Fibroblast of lung (primary cell): ENCODE results near the gene SLC12A4. TPM values are rescaled to one million over a fixed set of nuclear protein-coding genes. Genes with fewer than 3 reads are reported as not detected.
"Not testable (repeated sequence)": the region's sequence is repeated elsewhere in the genome, so short reads cannot be mapped to it uniquely, and the experiment has no call there.

Experiments
- DNase-seq, 2 donors: peaks; one replicate each; pipeline versions ENCODE4 v3.0.0 to v3.0.0-alpha.2; 2010; ENCODE audit warnings: low read depth in 2 of 2
- H2AFZ ChIP-seq: 2 replicates; pipeline ENCODE4 v1.5.1; 2012; ENCODE audit warnings: low read length, control low read depth, inconsistent platforms
- H3K27ac ChIP-seq: 2 replicates; pipeline ENCODE4 v1.5.1; 2011; ENCODE audit warnings: low read length, control low read depth; ENCODE audit not compliant: insufficient read depth
- H3K27me3 ChIP-seq: 2 replicates; pipeline ENCODE4 v1.5.1; 2011; ENCODE audit warnings: mild to moderate bottlenecking, low read length; ENCODE audit not compliant: control insufficient read depth, insufficient read depth
- H3K36me3 ChIP-seq: 2 replicates; pipeline ENCODE4 v1.5.1; 2011; ENCODE audit warnings: low read length; ENCODE audit not compliant: control insufficient read depth, insufficient read depth
- H3K4me1 ChIP-seq: 2 replicates; pipeline ENCODE4 v1.5.1; 2011; ENCODE audit warnings: low read length; ENCODE audit not compliant: control insufficient read depth, insufficient read depth; ENCODE audit errors: extremely low read depth
- H3K4me2 ChIP-seq: 2 replicates; pipeline ENCODE4 v1.5.1; 2011; ENCODE audit warnings: low read length, control low read depth; ENCODE audit not compliant: insufficient read depth; ENCODE audit errors: extremely low read depth
- H3K4me3 ChIP-seq, 4 experiments: fragments of 200-600 bp in 1 of 4; sonication (generic) in 1 of 4; replicated peaks in 1 of 4; 2 replicates each; pipeline ENCODE4 v1.5.1; 2011 to 2016; ENCODE audit warnings: low read length in 4 of 4, low read depth in 3 of 4, mild to moderate bottlenecking in 3 of 4, control low read depth in 2 of 4, inconsistent platforms in 1 of 4, mixed read lengths in 1 of 4; ENCODE audit not compliant: insufficient read depth in 1 of 4; ENCODE audit errors: control extremely low read depth in 1 of 4
- H3K79me2 ChIP-seq: 2 replicates; pipeline ENCODE4 v1.5.1; 2012; ENCODE audit warnings: mild to moderate bottlenecking, low read length, inconsistent platforms; ENCODE audit not compliant: control insufficient read depth, insufficient read depth
- H3K9ac ChIP-seq: 2 replicates; pipeline ENCODE4 v1.5.1; 2011; ENCODE audit warnings: mild to moderate bottlenecking, low read length, control low read depth; ENCODE audit not compliant: insufficient read depth
- H3K9me3 ChIP-seq: 2 replicates; pipeline ENCODE4 v1.5.1; 2012; ENCODE audit warnings: low read depth, low read length; ENCODE audit not compliant: control insufficient read depth, insufficient read depth
- H4K20me1 ChIP-seq: 2 replicates; pipeline ENCODE4 v1.5.1; 2011; ENCODE audit warnings: low read length; ENCODE audit not compliant: control insufficient read depth, insufficient read depth; ENCODE audit errors: extremely low read depth
- CTCF ChIP-seq, 2 donors: IDR thresholded peaks in 1 of 2; conservative IDR thresholded peaks in 1 of 2; 1 replicate in 1 of 2; 2 replicates in 1 of 2; pipeline ENCODE4 v1.5.1; 2011 to 2012; ENCODE audit warnings: low read length in 2 of 2, control low read depth in 1 of 2, inconsistent platforms in 1 of 2, low read depth in 1 of 2, mild to moderate bottlenecking in 1 of 2
- EZH2 ChIP-seq: IDR thresholded peaks from 2 replicates; pipeline ENCODE4 v1.5.1; 2012; ENCODE audit warnings: low read length, control low read depth, mild to moderate bottlenecking; ENCODE audit errors: missing control alignments
- polyA plus RNA-seq, 2 donors: library from polyadenylated mRNA; depleted of rRNA in 1 of 2; stranded (reverse) in 1 of 2; unstranded in 1 of 2; fragments of >200 nt; gene quantifications; 2 replicates each; pipeline ENCODE4 v1.2.1, GENCODE V29; 2011 to 2012; ENCODE audit warnings: missing spikeins in 1 of 2
- total RNA-seq: library from RNA; depleted of rRNA; stranded (reverse); fragments of >200 nt; gene quantifications from 2 replicates; pipeline ENCODE4 v1.2.1, GENCODE V29; 2014

The SLC12A4 gene
- total and polyA plus RNA-seq, 2 donors (not counting 1 experiment from before 2014, with no cell fraction given), result 42.2 to 120 TPM

- Histone ChIP-seq H3K4me1 (no peaks in the 10 kb centered on the region), H3K4me2 (no peak overlapping the region), H3K9ac (no peak overlapping the region), H3K27me3 (peaks cover 11% of the 10 kb centered on the region), H3K79me2 (no peaks in the 10 kb centered on the region), H3K9me3 (no peaks in the 10 kb centered on the region), H2AFZ (no peak overlapping the region), H3K36me3 (no peaks in the 10 kb centered on the region), H4K20me1 (no peaks in the 10 kb centered on the region), H3K27ac (no peak overlapping the region), H3K4me3 (no peak overlapping the region)
- no peak for DNase-seq
- TF ChIP-seq CTCF (conservative IDR thresholded peaks at IDR 0.05 in 1 of 2, IDR thresholded peaks at IDR 0.05 in 1 of 2; ENCODE audit: low read depth in 1 of 2, low read length in 2 of 2), result no peak
- TF ChIP-seq EZH2, result no peak
Observed at GRCh38 chr16:67975321-67976105, 7.1 kb upstream of the SLC12A4 start.

GRCh38 chr16:67972285-67972684 lies 3.8 kb upstream of the SLC12A4 start:
- H3K4me3 ChIP-seq, H4K20me1 ChIP-seq, H3K4me2 ChIP-seq, H3K4me1 ChIP-seq, H2AFZ ChIP-seq, DNase-seq, H3K9me3 ChIP-seq, H3K27ac ChIP-seq, H3K9ac ChIP-seq, H3K36me3 ChIP-seq: not testable (repeated sequence)
- Histone ChIP-seq H3K27me3 (peaks cover 10% of the 10 kb centered on the region), H3K79me2 (peaks cover 10% of the 10 kb centered on the region)

- no peak for DNase-seq
- Histone ChIP-seq H3K79me2 (peaks cover 22% of the 10 kb centered on the region), H3K36me3 (no peaks in the 10 kb centered on the region), H3K27ac (no peak overlapping the region), H3K4me3 (no peak overlapping the region), H3K9me3 (no peaks in the 10 kb centered on the region), H2AFZ (no peak overlapping the region), H3K4me1 (peaks cover 15% of the 10 kb centered on the region), H4K20me1 (no peaks in the 10 kb centered on the region), H3K9ac (no peak overlapping the region), H3K4me2 (no peak overlapping the region), H3K27me3 (peaks cover under 1% of the 10 kb centered on the region)
- TF ChIP-seq EZH2 (no peak), CTCF (conservative IDR thresholded peaks at IDR 0.05 in 1 of 2, IDR thresholded peaks at IDR 0.05 in 1 of 2; ENCODE audit: low read depth in 1 of 2, low read length in 2 of 2) (no peak)
Observed at GRCh38 chr16:67971111-67971510, 2.7 kb upstream of the SLC12A4 start.
